ENCODE results near the gene EXOC6B.

DNA sequence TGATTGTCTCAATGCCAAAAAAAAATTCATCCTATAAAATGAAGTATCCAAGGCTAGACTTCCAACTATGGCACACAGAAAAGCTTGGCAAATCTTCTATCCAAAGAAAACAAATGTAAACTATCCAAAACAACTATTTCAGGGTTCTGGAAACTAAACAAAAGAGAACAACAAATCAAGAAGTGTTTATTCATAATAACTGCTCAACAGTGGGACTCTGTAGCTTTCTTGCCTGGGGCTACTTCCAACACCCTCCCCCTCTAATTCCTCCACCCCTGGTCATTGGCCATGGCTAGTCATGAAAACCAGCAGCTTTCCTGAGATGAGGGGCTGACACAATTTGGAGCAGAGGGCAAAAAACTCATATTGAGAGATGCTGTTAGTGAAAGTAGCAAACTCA is 107.0 kb downstream of the EXOC6B start:
- TF ChIP-seq, protein P1, sequence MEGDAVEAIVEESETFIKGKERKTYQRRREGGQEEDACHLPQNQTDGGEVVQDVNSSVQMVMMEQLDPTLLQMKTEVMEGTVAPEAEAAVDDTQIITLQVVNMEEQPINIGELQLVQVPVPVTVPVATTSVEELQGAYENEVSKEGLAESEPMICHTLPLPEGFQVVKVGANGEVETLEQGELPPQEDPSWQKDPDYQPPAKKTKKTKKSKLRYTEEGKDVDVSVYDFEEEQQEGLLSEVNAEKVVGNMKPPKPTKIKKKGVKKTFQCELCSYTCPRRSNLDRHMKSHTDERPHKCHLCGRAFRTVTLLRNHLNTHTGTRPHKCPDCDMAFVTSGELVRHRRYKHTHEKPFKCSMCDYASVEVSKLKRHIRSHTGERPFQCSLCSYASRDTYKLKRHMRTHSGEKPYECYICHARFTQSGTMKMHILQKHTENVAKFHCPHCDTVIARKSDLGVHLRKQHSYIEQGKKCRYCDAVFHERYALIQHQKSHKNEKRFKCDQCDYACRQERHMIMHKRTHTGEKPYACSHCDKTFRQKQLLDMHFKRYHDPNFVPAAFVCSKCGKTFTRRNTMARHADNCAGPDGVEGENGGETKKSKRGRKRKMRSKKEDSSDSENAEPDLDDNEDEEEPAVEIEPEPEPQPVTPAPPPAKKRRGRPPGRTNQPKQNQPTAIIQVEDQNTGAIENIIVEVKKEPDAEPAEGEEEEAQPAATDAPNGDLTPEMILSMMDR (IDR thresholded peaks at IDR 0.05; ENCODE audit: low read depth, low read length): no peak
- TF ChIP-seq EZH2phosphoT487 (IDR thresholded peaks at IDR 0.05; ENCODE audit: low read depth): no peak
